Stimulated activated naive B cell treated with anti-CD40 and anti-IgM and Interleukin-4, amounts not matched to agents 10 μg/mL and 1 μg/mL and 100 μg/mL, for 72 hours (primary cell): ENCODE data around the gene IGSF10.

Source experiments
- ATAC-seq, 2 donors: fragments of 150-1000 bp; cut with Tn5 transposase; replicated peaks; 2 replicates each; pipeline ENCODE4 v1.10.0; 2021; ENCODE audit warnings: moderate library complexity in 1 of 2
- DNase-seq: peaks from one replicate; pipeline ENCODE4 v3.0.0; 2021
- H3K27ac Mint-ChIP-seq: one replicate; pipeline ENCODE4 v1.8.0; 2022; ENCODE audit warnings: mild to moderate bottlenecking, mixed read lengths
- H3K27me3 Mint-ChIP-seq, 2 donors: one replicate each; pipeline ENCODE4 v1.8.0; 2022; ENCODE audit warnings: mixed read lengths in 2 of 2
- H3K36me3 Mint-ChIP-seq, 2 donors: one replicate each; pipeline ENCODE4 v1.8.0; 2022; ENCODE audit warnings: mixed read lengths in 2 of 2, mild to moderate bottlenecking in 1 of 2
- H3K4me1 Mint-ChIP-seq, 2 donors: one replicate each; pipeline ENCODE4 v1.8.0; 2022; ENCODE audit warnings: mixed read lengths in 2 of 2, mild to moderate bottlenecking in 1 of 2
- H3K4me3 Mint-ChIP-seq, 2 donors: one replicate each; pipeline ENCODE4 v1.8.0; 2022; ENCODE audit warnings: mild to moderate bottlenecking in 2 of 2, mixed read lengths in 2 of 2, moderate library complexity in 1 of 2
- H3K9me3 Mint-ChIP-seq, 2 donors: one replicate each; pipeline ENCODE4 v1.8.0; 2022; ENCODE audit warnings: mixed read lengths in 2 of 2, mild to moderate bottlenecking in 1 of 2

The IGSF10 gene

DNA sequence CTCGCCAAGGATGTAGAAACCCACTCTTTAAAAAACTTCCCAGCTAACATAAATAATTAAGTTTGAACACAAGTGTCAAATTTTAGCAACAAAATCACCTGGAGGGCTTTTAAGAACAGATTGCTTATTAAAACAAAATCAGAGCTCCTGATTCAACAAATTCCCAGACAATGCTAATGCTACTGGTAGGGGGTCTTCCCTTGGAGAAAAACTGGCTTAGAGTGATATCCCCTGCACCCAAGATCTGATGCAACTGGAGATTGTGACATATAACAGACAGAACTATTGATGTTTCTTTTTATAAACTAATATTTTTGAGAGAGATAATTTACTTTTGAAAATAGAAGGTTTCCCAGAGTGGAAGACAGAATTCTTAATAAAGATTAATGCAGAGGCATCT is 19.9 kb downstream of the IGSF10 start:
- Mint-ChIP-seq H3K4me3 (no peak overlapping the region), H3K27ac (no peak overlapping the region), H3K36me3 (no peaks in the 10 kb centered on the region), H3K4me1 (no peaks in the 10 kb centered on the region), H3K27me3 (peaks cover 4 to 5% of the 10 kb centered on the region in 2 donors), H3K9me3 (peaks cover 5% of the 10 kb centered on the region in 2 donors)
- no peak for ATAC-seq
- no peak for DNase-seq

DNA sequence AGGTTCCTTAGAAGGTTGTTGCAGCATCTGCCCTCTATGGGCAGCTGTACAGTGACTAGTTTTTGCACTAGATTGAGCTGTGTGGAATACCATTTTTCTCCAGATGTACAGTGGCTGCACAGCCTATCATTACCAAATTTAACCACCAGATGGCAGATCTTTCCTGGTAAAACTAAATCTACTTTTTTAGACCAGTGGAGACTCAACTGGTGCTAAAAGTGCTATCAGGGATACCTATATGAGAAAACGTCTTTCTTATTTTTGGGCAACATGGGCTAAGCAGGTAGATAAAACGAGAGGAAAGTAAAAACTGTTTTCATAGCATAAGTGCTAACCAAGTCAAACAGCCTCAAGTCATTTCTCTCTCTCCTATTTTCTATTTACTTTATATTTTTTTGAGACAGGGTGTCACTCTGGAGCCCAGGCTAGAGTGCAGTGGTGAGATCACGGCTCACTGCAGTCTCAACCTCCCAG is 21.2 kb downstream of the IGSF10 start:
- peak; percentile 86 to 91 for ATAC-seq
- peak; percentile 10 for DNase-seq
- Mint-ChIP-seq H3K36me3 (no peaks in the 10 kb centered on the region), H3K27me3 (no peaks in the 10 kb centered on the region), H3K9me3 (no peaks in the 10 kb centered on the region), H3K4me3 (no peak overlapping the region), H3K27ac (no peak overlapping the region), H3K4me1 (no peaks in the 10 kb centered on the region)

GRCh38 chr3:151437906-151438305 is 23.0 kb downstream of the IGSF10 start:
- no peaks in the 10 kb centered on the region for H3K9me3 Mint-ChIP-seq
- no peak overlapping the region for H3K27ac Mint-ChIP-seq
- H3K36me3 Mint-ChIP-seq = no peaks in the 10 kb centered on the region
- DNase-seq (no peak), ATAC-seq (no peak)
- H3K4me1 Mint-ChIP-seq = no peaks in the 10 kb centered on the region
- no peaks in the 10 kb centered on the region for H3K27me3 Mint-ChIP-seq
- H3K4me3 Mint-ChIP-seq = no peak overlapping the region

DNA sequence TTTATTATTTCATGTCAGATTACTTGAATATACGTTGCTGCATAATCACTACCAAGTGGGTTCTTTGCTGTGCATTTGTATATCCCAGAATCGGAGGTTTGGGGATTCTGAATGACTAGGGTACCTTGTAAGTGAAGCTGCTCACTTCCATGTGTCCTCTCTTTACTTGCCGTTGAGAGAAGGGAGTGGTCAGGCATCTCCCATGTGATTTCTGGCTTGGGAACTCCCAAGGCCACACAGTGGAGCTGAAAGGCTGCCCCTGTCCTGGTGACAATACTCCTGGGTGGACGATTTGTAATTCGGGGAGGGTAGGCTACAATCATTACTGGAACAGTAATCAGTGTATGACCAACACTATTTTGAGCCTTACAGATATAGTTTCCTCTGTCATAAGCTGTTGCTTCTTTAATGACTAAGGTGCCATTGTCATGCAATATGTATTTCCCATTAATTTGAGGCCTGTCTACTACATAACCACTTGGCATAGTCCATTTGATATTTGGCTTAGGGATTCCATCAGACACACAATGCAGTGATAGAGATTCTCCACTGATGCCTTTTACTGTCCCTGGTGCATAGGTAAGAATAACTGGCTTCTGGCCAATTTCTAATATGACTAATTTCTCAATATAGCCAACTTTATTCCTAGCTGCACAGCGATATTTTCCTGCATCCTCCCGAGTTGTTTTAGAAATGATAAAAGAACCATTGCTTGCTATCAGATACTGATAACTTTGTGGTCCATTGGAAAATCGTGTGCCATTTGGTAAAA is 24.0 kb downstream of the IGSF10 start:
- Mint-ChIP-seq H3K9me3 (no peaks in the 10 kb centered on the region), H3K27me3 (no peaks in the 10 kb centered on the region), H3K27ac (no peak overlapping the region), H3K36me3 (no peaks in the 10 kb centered on the region), H3K4me3 (no peak overlapping the region), H3K4me1 (no peaks in the 10 kb centered on the region)
- DNase-seq (no peak), ATAC-seq (no peak)

DNA sequence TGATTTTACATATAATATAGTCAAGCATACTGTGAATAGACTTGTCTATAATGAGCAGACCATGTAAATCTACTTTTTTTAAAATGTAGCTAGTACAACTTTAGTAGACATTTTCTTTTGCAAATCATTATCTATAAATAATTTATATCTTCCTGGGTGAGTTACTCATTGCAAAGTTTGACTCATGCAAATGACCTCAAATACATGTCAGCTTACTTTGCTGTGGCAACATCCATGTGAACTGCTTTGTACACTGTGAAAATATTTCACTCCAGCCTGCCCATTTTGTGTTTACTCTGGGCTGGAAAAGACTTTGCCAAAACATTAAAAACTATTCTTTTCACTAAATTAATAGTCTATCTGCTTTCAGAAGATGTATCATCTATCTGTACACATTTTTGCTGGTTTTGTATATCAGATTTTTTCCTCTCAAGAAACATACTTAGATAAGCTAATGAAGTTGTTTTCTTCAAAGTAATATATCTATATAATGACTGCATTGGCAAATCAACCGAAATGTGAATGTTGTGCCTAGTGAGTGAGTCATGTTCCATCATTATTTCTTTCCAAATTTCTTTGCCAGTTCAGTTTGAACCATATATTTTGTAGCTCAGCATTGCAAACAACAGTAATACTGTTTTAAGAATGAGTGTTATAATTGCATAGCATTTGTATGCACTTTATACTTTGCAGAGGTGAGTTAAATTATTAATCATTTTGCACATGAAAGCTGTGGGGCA is 26.5 kb downstream of the IGSF10 start:
- ATAC-seq (no peak), DNase-seq (no peak)
- no peaks in the 10 kb centered on the region for H3K27me3 Mint-ChIP-seq
- peaks cover 0 to 6% of the 10 kb centered on the region in 2 donors for H3K4me1 Mint-ChIP-seq
- H3K9me3 Mint-ChIP-seq = no peaks in the 10 kb centered on the region
- H3K27ac Mint-ChIP-seq = no peak overlapping the region
- H3K36me3 Mint-ChIP-seq = peaks cover 0 to 3% of the 10 kb centered on the region in 2 donors
- no peak overlapping the region for H3K4me3 Mint-ChIP-seq

DNA sequence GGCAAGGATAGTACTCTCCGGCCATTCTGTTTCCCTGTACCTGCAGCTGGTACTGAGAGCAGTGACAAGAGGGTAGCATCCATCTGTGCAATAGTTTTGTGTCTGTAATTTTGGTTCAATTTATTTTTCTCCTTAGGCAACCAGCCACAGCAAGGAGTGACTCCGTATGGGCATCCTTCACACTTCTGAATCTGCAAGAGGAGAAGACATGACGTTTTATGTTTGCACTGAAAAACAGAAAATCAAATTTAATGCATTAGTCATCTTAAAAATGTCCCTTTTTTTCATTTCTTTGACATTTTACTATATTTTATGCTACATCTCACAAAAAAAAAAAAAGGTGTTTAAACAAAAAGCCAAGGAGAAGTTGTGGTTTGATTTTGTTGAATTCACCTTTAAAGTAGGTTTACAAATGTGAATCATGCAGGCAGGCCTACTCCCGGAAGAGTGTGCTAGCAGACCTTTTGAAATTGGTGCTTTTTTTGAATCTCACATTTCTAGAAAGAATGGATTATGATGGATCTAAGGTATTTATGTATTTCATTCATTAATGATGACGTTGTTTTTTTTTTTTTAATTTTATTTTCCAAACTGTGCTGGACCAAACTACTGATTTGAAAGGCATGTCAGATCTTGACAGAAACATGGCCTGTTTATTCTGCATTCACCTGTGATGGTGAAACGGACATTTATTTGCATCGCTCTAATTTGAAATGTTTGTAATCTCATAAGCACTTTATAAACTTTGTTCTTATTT is 28.1 kb downstream of the IGSF10 start:
- ATAC-seq (no peak), DNase-seq (no peak)
- H3K9me3 Mint-ChIP-seq = no peaks in the 10 kb centered on the region
- peaks cover 0 to 6% of the 10 kb centered on the region in 2 donors for H3K4me1 Mint-ChIP-seq
- no peaks in the 10 kb centered on the region for H3K27me3 Mint-ChIP-seq
- no peak overlapping the region for H3K27ac Mint-ChIP-seq
- no peak overlapping the region for H3K4me3 Mint-ChIP-seq
- H3K36me3 Mint-ChIP-seq = peaks cover 0 to 3% of the 10 kb centered on the region in 2 donors

DNA sequence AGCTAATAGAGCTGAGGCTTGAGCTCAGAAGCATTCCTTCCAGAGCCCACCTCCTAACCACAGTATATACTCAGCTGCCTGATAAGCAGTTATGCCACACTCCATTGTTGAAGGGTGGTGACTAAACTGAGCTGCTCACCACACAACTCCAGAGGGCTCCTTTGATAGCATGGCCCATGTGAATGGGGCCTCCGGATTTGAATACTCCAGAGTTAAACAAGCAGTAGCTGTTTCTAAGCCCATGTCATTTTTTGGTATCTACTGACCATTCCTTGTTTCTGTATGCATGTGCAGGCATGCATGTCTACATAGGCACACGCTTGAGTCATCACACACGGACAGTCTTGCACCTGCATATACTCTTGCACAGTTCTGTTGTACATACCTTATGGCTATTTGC is 28.9 kb downstream of the IGSF10 start:
- Mint-ChIP-seq H3K4me3 (no peak overlapping the region), H3K4me1 (peaks cover 0 to 6% of the 10 kb centered on the region in 2 donors), H3K9me3 (no peaks in the 10 kb centered on the region), H3K27ac (no peak overlapping the region), H3K27me3 (no peaks in the 10 kb centered on the region), H3K36me3 (peaks cover 0 to 3% of the 10 kb centered on the region in 2 donors)
- no peak for ATAC-seq
- no peak for DNase-seq

- H3K36me3 Mint-ChIP-seq = peaks cover 0 to 3% of the 10 kb centered on the region in 2 donors
- ATAC-seq (peak in 1 of 2 donors; percentile 51), DNase-seq (no peak)
- H3K4me3 Mint-ChIP-seq = no peak overlapping the region
- no peaks in the 10 kb centered on the region for H3K27me3 Mint-ChIP-seq
- no peaks in the 10 kb centered on the region for H3K9me3 Mint-ChIP-seq
- H3K27ac Mint-ChIP-seq = no peak overlapping the region
- H3K4me1 Mint-ChIP-seq = peaks cover 4 to 11% of the 10 kb centered on the region in 2 donors
Observed at GRCh38 chr3:151430821-151431484, 29.9 kb downstream of the IGSF10 start.

- Mint-ChIP-seq H3K4me3 (no peak overlapping the region), H3K27me3 (no peaks in the 10 kb centered on the region), H3K27ac (no peak overlapping the region), H3K9me3 (no peaks in the 10 kb centered on the region), H3K36me3 (peaks cover 0 to 3% of the 10 kb centered on the region in 2 donors), H3K4me1 (peaks cover 6 to 16% of the 10 kb centered on the region in 2 donors)
- ATAC-seq = no peak
- DNase-seq = no peak
Observed at GRCh38 chr3:151428386-151428785, 32.5 kb downstream of the IGSF10 start.

DNA sequence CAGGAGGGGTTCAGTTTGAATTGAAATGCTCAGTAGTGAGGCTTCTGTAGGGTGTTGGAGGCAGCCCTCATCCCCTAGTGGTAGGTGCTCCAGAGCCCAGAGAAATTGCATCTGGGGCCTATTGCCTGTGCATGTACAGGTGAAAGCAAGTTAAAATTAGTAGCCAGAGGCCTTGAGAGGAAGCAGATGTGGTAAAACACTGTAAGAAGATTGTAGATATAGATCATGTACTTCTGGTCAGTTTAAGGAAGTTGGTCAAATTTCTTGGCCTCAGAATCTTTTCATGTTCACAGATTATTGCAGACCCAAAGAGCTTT is 34.6 kb downstream of the IGSF10 start:
- DNase-seq = no peak
- peak; percentile 65 to 71 for ATAC-seq
- H3K9me3 Mint-ChIP-seq = peaks cover under 1 to 1% of the 10 kb centered on the region in 2 donors
- peaks cover 0 to 4% of the 10 kb centered on the region in 2 donors for H3K36me3 Mint-ChIP-seq
- peaks cover 10 to 16% of the 10 kb centered on the region in 2 donors for H3K4me1 Mint-ChIP-seq
- H3K27ac Mint-ChIP-seq = no peak overlapping the region
- H3K4me3 Mint-ChIP-seq = no peak overlapping the region
- no peaks in the 10 kb centered on the region for H3K27me3 Mint-ChIP-seq

DNA sequence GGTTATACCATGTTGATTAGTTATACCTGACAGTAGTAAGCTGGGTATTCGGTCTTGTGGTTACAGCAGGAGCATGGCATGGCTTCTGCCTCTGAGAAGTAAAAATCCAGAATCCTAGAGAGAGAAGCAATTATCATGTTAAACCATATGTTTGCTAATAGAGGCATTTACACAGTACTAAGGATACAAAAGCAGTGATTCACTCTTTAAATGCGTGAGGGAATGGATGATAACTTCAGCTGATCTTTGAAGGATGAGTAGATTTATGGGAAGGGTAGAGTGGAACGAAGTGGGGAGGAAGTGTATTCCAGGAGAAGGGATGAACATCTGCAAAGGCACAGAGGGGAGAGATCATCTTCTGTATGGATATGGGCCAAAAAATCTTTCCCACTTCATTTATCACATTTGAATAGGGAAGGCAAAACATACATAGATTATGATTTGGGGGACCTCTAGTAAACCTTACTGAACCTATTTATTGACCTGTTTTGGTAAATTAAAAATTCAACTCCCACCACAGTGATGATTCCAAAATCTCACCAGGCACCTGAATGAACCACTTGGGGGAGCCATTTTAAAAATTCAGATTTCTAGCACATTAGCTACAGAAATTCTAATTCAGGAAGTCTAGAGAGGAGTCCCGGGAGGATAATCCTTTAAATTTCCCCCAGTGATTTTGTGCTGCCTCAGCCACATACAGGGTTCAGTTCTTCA is 35.1 kb downstream of the IGSF10 start:
- Mint-ChIP-seq H3K27ac (no peak overlapping the region), H3K27me3 (no peaks in the 10 kb centered on the region), H3K36me3 (peaks cover 0 to 4% of the 10 kb centered on the region in 2 donors), H3K4me1 (peaks cover 10 to 13% of the 10 kb centered on the region in 2 donors), H3K9me3 (peaks cover 2 to 3% of the 10 kb centered on the region in 2 donors), H3K4me3 (no peak overlapping the region)
- ATAC-seq = peak; percentile 3 to 36
- no peak for DNase-seq

GRCh38 chr3:151423091-151423490 is 37.8 kb downstream of the IGSF10 start:
- Mint-ChIP-seq H3K4me3 (no peak overlapping the region), H3K4me1 (peaks cover 10 to 11% of the 10 kb centered on the region in 2 donors), H3K9me3 (peaks cover 2 to 3% of the 10 kb centered on the region in 2 donors), H3K36me3 (peaks cover 0 to 3% of the 10 kb centered on the region in 2 donors), H3K27ac (no peak overlapping the region), H3K27me3 (no peaks in the 10 kb centered on the region)
- no peak for DNase-seq
- no peak for ATAC-seq

GRCh38 chr3:151421938-151422337 is 38.9 kb downstream of the IGSF10 start:
- Mint-ChIP-seq H3K36me3 (peaks cover 0 to 3% of the 10 kb centered on the region in 2 donors), H3K27me3 (no peaks in the 10 kb centered on the region), H3K4me3 (no peak overlapping the region), H3K9me3 (peaks cover 2 to 3% of the 10 kb centered on the region in 2 donors), H3K4me1 (peaks cover 10 to 11% of the 10 kb centered on the region in 2 donors), H3K27ac (no peak overlapping the region)
- DNase-seq (no peak), ATAC-seq (peak; percentile 58 to 64)
